Brain microvascular endothelial cell (primary cell): ENCODE results near the gene SLC30A9.

ENCODE experiments used
- DNase-seq: peaks from one replicate; pipeline ENCODE4 v3.0.0-alpha.2; 2020
- H3K27ac ChIP-seq: fragments of 250-450 bp; sonication (Bioruptor Pico); 2 replicates; pipeline ENCODE4 v1.5.1; 2020; ENCODE audit warnings: mild to moderate bottlenecking, moderate library complexity
- H3K27me3 ChIP-seq: fragments of 250-450 bp; sonication (Bioruptor Pico); replicated peaks from 2 replicates; pipeline ENCODE4 v1.5.1; 2020; ENCODE audit warnings: mild to moderate bottlenecking
- H3K36me3 ChIP-seq: fragments of 250-450 bp; sonication (Bioruptor Pico); replicated peaks from 2 replicates; pipeline ENCODE4 v1.5.1; 2020; ENCODE audit warnings: mild to moderate bottlenecking
- H3K4me3 ChIP-seq: 2 replicates; pipeline ENCODE4 v1.5.1; 2011; ENCODE audit warnings: low read depth, mild to moderate bottlenecking, control low read depth, low read length, moderate library complexity
- CTCF ChIP-seq: IDR thresholded peaks from 2 replicates; pipeline ENCODE4 v1.5.1; 2011; ENCODE audit warnings: low read depth, mild to moderate bottlenecking, moderate library complexity, low read length, control low read depth, inconsistent platforms; ENCODE audit errors: missing control alignments
- in situ Hi-C: cut with HindIII; loops from 2 replicates; pipeline ENCODE4 v1.10.0; 2017; ENCODE audit warnings: low sequenced_read_pairs, low pct_ligation_motif_present

Gene SLC30A9

GRCh38 chr4:42078184-42078801 lies 88.0 kb downstream of the SLC30A9 start:
- TF ChIP-seq CTCF, result no peak

GRCh38 chr4:42080306-42080705 lies 90.0 kb downstream of the SLC30A9 start:
- Histone ChIP-seq H3K36me3 (no peaks in the 10 kb centered on the region), H3K27ac (no peak overlapping the region), H3K27me3 (no peaks in the 10 kb centered on the region), H3K4me3 (no peak overlapping the region)
- no peak for DNase-seq
- in situ Hi-C loops, result no loop called here
- TF ChIP-seq CTCF, result no peak

More at GRCh38 chr4:42078184-42078801, 88.0 kb downstream of the SLC30A9 start:
- no peak overlapping the region for H3K27ac ChIP-seq
- no peaks in the 10 kb centered on the region for H3K36me3 ChIP-seq
- DNase-seq, result no peak
- in situ Hi-C loops, result no loop called here
- H3K27me3 ChIP-seq, result no peaks in the 10 kb centered on the region
- H3K4me3 ChIP-seq, result no peak overlapping the region

GRCh38 chr4:42083816-42084215 lies 93.5 kb downstream of the SLC30A9 start:
- Histone ChIP-seq H3K4me3 (no peak overlapping the region), H3K36me3 (no peaks in the 10 kb centered on the region), H3K27me3 (no peaks in the 10 kb centered on the region), H3K27ac (no peak overlapping the region)
- TF ChIP-seq CTCF, result no peak
- DNase-seq, result no peak
- in situ Hi-C loops, result no loop called here

GRCh38 chr4:42088386-42088785 lies 98.1 kb downstream of the SLC30A9 start:
- no peak overlapping the region for H3K27ac ChIP-seq
- no peaks in the 10 kb centered on the region for H3K27me3 ChIP-seq
- H3K4me3 ChIP-seq, result no peak overlapping the region
- no peak for DNase-seq
- H3K36me3 ChIP-seq, result no peaks in the 10 kb centered on the region
- no peak for TF ChIP-seq CTCF
- in situ Hi-C loops, result no loop called here

GRCh38 chr4:42101446-42101975 lies 111.2 kb downstream of the SLC30A9 start:
- no peak for DNase-seq
- H3K27me3 ChIP-seq, result no peaks in the 10 kb centered on the region
- TF ChIP-seq CTCF, result no peak
- in situ Hi-C loops, result no loop called here
- H3K27ac ChIP-seq, result no peak overlapping the region
- no peak overlapping the region for H3K4me3 ChIP-seq
- H3K36me3 ChIP-seq, result no peaks in the 10 kb centered on the region

GRCh38 chr4:42104521-42104920 lies 114.2 kb downstream of the SLC30A9 start:
- DNase-seq, result no peak
- in situ Hi-C loops, result no loop called here
- Histone ChIP-seq H3K36me3 (no peaks in the 10 kb centered on the region), H3K27ac (no peak overlapping the region), H3K27me3 (no peaks in the 10 kb centered on the region), H3K4me3 (no peak overlapping the region)
- no peak for TF ChIP-seq CTCF
